ENCODE data around the gene SHISAL2A.

The SHISAL2A gene

DNA sequence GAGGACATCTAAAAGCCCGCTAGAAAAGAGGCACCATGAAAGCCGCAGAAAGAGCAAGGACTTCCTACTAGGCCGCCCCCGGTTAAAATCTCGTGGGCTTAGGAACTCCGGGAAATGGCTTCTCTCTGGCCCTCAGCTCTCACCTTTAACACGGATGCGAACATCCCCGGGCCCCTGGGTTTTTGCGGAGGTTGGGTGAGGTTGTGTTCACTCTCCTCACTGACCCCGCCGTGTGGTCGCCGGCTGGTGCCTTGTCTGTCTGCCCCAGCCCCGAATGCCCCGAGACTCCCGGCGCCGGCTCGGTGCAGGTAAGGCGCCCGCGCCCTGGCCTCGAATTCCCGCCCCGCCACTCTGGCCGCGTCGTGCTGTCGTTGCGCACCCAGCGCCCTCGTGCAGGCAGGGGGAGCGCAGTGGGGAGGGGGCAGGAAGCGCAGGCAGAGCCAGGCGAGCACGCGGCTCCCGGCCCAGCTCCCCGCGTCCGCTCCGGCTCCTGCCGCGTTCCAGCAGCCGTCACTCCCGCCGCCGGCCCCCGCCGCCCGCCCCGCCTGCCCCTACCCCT, at the start of gene SHISAL2A:
TSS of gene SHISAL2A (plus strand) at position 437 of the 559 bp plus-strand sequence. CDS start 326 bp downstream, outside the sequence.
- DNase-seq = no peak

DNA sequence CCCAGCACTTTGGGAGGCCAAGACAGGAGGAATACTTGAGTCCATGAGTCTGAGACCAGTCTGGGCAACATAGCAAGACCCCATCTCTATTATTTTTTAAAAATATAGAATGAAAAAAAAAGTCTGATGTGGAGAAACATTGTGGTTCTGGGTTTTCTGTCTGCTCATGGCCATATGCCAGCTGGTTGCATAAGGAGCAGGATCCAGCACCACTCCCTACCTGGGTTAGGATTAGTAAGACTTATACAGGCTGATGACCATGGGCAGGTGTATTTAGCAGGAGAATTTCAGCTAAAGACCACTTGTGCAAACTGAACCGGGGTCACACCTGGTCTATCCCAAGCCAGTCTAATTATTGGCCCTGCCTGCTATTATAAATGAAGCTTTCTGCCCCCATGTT, 47.5 kb upstream of the SHISAL2A start:
- no peak for DNase-seq

DNA sequence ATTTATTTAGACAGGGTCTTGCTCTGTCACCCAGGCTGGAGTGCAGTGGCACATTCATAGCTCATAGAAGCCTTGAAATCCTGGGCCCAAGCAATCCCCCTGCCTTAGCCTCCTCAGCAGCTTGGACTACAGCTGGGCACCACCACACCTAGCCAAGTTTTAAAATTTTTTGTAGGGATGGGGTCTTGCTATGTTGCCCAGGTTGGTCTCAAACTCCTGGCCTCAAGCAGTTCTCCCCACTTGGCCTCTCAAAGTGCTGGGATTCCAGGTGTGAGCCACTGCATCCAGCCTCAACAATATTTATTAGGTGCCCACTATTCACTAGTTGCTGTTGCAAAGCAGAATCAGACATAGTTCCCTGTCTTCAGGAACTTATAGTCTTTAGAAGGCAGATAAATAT, 44.9 kb upstream of the SHISAL2A start:
- no peak for DNase-seq

DNA sequence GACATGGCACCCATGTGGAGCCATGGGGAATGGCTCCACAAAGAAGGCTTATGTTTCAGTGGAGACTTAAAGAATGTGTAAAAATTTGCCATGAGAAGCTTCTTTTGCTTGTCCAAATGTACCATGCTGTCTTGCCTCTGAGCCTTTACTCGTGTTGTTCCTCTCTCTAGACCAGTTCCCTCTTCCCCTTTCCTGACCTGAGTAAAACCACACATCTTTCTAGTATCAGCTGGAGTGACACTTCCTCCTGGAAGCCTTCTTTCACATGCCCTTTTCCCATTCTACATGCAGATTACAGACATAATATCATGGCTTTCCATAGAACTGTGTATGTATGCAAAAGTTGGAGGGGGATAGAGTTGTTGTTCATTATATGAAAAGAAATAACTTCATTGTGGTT, 44.4 kb upstream of the SHISAL2A start:
- no peak for DNase-seq

DNA sequence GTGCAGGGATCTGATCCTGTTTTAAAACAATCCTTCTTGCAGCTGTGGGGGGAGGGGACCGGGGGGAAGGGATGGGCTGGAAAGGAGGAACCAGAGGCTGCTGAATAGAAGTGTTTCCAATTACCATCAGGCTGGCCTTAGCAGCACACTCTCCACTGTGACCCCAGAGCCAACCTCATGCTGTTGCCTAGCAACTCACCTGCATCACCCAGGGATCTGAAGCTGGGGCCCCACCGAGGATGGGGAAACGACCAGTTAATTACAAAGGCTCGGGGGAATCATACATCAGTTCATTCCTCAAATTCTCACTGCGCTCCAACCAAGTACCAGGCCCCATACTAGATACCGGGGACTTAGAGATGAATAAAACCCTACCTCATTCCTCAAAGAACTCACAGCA, 42.7 kb upstream of the SHISAL2A start:
- no peak for DNase-seq

DNA sequence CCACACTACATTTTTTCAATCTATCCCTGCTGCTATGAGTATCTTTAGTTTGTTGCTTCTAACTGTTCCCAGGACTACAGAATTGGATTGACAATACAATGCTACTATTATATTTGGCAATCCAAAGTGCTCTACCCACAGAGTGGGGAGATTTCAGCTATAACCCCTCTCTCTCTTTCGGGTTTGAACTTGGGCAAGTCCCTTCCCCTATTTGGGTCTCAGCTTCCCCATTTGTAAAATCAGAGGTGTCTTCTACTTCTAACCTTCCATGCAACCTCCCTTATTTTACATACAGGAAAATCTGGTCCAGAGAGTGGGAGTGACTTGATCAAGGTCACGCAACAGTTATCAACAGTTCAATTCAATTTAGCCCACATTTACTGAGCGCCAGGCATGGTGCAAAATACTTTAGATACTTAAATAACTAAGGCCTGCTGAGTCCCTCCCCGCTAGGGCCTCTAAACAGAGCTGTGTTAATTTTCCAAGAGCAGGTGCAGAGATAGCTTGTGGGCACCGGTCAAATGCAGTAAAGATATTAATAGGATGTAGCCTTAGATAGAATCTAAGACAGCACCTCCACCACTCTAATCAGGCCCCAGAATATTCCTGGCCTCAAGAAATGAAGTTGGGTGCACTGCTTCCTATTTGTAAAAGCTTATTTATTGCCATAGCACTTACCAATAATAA, 40.2 kb upstream of the SHISAL2A start:
- DNase-seq = no peak

DNA sequence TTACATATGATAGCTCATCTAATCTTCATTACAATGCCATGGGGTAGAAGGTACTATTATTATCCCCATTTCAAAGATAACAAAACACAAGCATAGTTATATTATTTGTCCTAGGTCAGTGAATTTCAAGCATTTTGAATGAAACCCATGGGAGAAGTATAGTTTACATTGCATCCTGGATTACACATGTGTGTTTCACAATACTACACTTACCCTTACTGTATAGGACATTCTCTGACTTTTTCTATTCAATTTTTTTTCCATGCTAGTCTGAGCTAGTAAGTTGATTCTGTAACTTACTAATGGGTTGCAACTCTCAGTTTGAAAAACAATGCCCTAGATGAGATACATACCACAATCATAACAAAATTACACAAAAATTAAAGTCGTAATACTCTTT, 39.5 kb upstream of the SHISAL2A start:
- no peak for DNase-seq

DNA sequence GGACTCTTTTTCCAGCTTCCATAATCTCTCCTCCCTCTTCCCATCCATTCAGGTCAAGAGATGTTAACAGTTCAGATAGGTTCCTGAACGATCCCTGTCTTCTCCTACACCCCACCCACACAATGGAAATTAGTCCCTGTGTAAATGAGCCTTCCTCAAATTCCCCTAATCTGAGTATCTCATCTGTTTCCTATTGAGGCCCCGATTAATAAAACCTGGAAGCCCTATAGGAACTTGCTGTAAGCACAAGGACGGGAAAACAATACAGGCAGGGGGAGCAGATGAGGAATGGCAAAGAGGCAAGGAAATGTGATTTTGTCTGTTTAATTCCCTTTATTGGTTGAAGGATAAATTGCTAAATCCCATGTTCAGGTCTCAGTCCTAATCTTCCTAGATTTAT, 37.9 kb upstream of the SHISAL2A start:
- DNase-seq = no peak

DNA sequence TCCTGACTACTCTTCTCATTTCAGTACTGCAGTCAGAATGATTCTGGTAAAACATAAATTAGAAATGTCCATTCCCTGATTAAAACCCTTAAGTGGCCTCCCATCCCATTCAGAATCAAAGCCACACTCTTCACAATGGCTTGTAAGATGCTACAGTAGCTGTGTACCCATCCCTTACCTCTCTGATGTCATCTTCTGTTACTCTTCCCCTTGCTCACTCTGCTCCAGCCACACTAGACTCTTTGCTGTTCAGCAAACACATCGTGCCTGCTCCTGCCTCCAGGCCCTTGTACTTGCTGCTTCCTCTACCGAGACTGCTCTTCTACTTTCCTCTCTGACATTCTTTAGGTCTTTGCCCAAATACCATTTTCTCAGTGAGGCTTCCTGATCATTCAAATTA, 35.1 kb upstream of the SHISAL2A start:
- no peak for DNase-seq

DNA sequence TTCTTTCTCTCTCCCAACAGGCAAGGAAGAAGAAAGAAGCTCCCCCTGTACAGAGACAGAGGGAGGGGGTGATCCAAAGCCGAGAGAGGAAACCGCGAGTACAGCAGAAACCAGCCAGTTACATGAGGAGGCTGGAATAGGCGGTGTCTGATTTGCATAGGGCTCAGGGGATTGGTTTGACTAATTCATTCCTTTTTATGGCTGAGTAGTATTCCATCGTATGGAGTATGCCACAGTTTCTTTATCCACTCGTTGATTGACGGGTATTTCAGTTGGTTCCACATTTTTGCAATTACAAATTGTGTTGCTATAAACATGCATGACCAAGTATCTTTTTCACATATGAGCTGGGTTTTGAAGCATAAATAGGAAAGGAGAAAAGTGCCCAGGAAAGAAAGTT, 34.2 kb upstream of the SHISAL2A start:
- no peak for DNase-seq

DNA sequence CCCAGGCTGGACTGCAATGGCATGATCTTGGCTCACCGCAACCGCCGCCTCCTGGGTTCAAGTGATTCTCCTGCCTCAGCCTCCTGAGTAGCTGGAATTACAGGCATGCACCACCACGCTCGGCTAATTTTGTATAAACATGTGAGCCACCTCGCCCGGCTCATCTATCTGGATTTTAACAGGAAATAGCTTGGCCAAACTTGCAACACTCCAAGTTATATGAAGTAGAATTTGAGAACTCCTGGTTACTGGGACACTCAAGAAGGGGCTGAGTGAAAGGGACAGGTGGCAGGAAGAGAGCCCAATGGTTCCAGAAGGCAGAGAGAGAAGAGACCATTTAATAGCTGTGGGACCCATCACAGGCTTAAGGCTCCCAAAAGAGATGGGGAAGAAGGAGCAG, 33.7 kb upstream of the SHISAL2A start:
- DNase-seq = no peak

DNA sequence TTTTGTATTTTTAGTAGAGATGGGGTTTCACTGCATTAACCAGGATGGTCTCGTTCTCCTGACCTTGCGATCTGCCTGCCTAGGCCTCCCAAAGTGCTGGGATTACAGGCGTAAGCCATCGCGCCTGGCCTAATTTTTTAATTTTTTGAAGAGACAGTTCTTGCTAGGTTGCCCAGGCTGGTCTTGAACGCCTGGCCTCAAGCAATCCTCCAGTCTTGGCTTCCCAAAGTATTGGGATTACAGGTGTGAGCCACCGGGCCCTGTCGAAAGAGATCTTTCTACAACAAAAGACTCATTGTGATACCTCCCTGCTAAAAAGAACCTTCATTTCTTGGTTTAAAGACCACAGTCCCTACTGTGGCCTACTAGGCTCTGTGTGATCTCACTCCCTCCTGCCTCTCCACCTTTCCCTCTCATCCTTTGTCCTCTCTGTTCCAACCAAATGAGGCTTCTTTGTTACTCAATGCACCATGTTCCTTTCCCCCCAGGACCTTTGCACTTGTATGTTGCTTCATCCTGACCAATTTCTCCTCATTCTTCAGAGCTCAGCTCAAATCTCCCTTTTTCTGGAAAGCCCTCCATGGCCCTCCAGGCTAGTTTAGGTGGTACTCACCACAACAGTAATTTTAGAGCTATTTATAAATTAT, 32.3 kb upstream of the SHISAL2A start:
- no peak for DNase-seq

DNA sequence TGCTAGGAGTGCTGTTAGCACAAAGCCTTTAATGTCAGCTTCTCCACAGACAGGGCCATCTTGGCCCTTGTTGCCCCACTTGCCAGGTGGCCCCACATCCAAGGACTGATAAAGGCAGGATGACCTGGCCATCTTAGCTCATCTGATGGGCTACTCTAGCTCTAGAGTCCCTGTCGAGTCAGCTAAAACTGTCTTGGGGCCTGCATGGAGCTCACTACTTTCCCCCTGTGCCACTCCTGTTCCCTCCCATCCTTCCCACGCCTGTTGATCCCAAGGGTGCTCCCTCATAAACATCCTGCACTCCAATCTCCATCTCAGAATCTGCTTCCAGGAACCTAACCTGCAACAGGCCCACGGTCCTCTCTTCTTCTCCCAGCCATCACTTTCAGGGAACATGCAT, 31.4 kb upstream of the SHISAL2A start:
- no peak for DNase-seq

DNA sequence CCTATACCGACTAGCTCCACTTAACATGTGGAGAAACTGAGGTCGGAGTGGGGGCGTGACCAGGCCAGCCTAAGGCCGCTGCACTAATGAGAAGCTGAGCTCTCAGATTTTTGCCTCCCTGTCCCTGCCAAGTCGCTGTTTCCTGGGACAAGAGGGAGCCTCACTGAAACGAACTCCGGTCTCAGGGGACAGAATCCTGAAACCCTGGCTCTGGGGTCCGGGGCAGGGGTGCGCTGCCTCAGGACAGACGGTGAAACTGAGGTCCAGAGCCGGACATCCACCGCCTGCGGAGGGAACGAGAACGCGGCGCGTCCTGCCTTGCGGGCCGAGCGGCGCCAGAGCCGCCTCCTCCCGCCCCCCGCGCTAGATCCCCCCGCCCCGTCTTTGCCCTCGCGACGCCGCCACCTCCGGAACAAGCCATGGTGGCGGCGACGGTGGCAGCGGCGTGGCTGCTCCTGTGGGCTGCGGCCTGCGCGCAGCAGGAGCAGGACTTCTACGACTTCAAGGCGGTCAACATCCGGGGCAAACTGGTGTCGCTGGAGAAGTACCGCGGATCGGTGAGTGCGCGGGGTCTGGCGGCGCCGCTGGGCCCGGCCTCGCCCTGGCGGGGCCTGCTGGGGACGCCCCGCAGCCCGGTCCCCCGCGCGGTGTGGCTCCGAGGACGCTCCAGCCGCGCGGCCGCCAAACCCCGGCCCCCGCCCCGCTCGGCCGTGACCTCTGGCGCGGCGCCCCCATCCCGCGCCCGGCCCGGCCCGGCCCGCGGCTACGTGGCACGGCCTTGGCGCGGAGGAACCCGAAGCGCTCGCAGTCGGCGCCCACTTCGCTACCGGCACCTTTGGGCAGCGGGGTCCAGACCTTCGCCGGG, 30.7 kb upstream of the SHISAL2A start, which contains the start of gene GPX7:
TSS of gene GPX7 (plus strand) at position 381 of the 865 bp plus-strand sequence. CDS start at position 420, 39 bp downstream.
- DNase-seq = no peak

DNA sequence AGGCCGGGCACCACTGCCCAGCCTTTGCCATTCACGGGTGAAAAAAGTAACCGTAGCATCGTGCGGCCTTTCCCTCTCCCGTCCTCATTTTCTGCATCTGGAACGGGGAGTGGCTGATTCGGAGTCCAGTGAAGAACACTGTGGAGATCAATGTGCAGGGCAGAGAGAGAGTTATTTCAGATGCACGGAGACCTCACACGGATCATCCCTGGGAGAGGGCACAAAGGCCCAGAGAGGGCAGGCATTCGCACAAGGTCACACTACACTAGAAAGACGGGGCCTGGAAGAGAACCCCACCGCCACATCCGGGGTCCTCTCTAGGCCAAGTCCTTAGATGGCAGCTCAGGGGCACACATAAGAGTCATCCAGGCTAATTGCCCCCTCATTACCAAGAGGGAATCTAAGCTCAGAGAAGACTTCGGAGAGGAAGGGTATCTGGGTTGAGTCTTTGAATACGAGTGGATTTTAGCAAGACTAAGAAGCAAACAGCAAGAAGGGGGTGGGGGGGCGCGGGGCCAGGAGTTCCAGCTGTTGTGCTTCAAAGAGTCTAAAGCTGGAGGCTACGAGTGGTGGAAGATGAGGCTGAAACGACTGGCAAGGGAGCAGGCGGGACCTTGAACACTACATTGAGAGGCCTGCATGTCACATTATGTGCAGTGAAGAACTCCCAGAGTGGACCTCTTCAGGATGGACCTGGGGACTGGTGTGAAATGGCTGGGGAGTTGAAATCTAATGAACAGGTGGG, 29.9 kb upstream of the SHISAL2A start:
- DNase-seq = no peak

DNA sequence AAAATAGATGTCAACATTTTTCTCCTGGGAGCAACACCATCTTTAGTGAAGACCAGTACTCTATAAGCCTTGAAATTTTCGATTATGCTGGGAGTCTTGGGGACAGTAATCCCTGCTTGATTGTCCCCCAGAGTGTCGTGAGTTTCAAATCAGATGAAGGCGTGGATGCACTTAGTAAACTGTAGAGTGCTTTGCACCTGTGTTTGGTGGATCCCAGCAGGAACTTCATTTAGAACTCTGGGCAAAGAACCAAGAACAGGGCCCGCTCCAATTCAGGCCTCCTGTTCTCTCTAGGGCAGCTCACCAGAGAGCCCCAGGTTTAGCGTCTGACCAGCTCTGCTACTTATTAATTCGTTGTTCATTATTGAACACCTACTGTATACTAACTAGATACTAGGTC, 29.3 kb upstream of the SHISAL2A start:
- no peak for DNase-seq

DNA sequence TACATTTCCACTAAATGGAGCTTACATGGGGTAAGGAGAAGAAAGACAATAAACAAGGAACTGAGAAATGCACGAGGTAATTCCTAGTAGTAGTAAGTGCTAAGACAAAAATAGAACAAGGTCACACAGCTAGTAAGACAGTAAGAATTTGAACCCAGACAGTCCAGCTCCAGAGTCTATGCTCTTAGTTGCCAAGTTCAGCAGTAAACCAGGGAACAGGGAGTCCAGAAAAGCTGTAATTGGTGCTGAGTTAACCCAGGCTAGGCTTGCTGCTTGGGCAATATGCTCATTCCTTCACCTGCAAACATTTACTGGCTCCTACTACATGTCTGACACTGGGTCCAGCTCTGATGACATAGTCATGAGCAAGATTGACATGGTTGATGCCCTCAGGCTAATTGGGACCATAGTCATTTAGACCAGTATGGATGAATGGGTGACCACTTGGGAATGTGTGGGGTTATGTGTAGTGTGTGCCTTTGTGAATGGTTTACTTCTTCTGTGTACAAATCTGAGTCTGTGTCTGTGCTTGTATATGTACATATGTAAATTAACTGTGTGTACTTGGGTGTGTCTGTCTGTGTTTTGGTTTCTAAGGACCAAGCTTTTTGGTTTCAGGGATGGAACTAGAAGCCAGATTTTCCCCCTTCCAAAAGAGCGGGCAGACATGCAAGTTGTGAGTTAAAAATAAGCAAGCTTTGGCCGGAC, 28.8 kb upstream of the SHISAL2A start:
- no peak for DNase-seq

DNA sequence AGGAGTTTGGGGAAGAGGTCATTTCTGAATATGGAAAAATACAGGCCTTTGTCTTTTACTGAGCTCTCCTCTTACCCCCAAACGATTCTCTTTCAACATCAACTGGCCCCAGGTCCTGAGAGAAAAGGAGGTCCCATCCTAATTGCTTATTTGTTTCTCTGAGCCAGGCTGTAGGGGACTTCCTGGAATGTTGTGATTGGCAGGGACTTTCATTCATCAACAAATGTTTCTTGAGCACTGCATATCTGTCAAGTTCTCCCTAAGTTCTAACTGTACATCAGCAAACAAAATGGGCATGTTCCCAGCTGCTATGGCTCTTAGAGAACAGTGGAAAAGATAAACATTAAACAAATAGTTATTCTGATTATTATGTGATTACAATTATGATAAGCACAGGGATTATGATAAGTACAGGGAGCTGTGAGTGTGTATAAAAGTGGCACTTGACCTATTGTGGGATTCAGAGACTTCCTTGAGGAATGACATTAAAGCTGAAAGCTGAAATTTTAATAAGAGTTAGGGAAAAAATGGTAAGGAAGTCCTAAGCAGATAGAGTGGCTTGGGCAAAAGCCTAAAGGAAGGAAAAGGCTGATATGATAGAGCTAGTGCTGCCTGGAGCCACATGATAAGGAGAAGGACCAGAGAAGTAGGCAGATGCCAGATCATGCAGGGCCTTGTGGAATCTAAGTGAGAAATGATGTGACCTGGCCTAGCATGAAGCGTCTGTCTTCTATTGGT, 19.2 kb upstream of the SHISAL2A start:
- DNase-seq = no peak

DNA sequence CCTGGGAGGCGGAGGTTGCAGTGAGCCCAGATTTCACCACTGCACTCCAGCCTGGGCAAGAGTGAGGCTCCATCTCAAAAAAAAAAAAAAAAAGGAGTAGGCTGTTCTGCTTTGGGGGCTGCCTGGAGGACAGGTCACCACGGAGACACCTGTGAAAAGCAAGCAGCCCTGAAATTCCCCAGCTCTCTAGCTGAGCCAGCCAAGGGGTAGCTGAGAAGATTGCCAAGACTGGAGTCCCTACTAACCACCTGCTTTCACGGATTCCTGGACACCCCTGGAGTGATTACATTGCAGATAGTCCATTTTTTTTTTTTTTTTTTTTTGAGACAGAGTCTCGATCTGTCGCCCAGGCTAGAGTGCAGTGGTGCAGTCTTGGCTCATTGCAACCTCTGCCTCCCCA, 18.3 kb upstream of the SHISAL2A start:
- no peak for DNase-seq

DNA sequence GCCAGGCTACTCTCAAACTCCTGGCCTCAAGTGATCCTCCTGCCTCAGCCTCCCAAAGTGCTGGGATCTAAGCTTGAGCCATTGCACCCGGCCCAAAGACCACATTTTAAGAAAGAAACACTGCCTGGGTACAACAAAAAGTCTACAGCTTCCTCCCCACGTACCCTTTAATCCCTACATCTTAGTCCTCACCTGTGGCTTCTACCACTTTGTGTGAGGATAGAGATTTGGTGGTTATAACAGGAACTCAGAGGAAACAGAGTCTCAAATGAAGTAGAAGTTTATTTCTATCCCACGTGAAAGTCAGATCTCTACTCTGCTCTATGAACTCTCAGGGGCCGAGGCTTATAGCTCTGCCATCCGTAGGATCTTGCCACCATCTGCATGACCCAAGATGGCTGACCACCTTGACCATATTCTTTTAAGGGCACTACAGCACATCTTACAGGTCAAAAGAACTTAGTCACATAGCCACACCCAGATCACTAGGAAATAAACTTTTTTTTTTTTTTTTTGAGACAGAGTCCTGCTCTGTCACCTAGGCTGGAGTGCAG, 17.4 kb upstream of the SHISAL2A start:
- DNase-seq = no peak

DNA sequence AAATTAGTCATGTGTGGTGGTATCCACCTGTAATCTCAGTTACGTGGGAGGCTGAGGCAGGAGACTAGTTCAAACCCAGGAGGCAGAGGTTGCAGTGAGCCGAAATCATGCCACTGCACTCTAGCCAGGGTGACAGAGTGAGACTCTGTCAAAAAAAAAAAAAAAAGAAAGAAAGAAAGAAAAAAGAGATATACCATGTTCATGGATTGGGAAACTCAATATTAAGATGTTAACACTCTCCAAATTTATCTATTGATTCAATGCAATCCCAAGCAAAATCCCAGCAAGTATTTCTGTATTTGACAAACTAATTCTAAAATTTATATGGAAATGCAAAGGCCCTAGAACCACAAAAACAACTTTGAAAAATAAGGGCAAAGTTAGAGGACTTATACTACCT, 11.0 kb upstream of the SHISAL2A start:
- DNase-seq = no peak
